Activated T-helper 1 cell treated with Interleukin-2 at 50 U/mL for 16 hours (primary cell): ENCODE data around the gene CD3D.

Experiments
- DNase-seq: peaks from one replicate; pipeline ENCODE4 v3.0.0-alpha.2; 2020; ENCODE audit warnings: low read depth

Gene CD3D

GRCh38 chr11:118304227-118304567 is 38.3 kb downstream of the CD3D start:
- no peak for DNase-seq

GRCh38 chr11:118301600-118302195 is 40.8 kb downstream of the CD3D start:
- no peak for DNase-seq

GRCh38 chr11:118295815-118296454 is 46.6 kb downstream of the CD3D start:
- no peak for DNase-seq

- DNase-seq, result no peak
These were observed 47.3 kb downstream of the CD3D start for GRCh38 chr11:118295199-118295598.

- DNase-seq, result no peak
These were observed 48.5 kb downstream of the CD3D start for GRCh38 chr11:118294053-118294452.

GRCh38 chr11:118291477-118292135 is 50.9 kb downstream of the CD3D start:
- DNase-seq, result no peak

- no peak for DNase-seq
These were observed 51.6 kb downstream of the CD3D start for GRCh38 chr11:118290923-118291322.

GRCh38 chr11:118289401-118289800 is 53.1 kb downstream of the CD3D start:
- no peak for DNase-seq
